Liver (tissue), 9 donors: Measurements from ENCODE around the gene RPA3. TPM values are rescaled to one million over a fixed set of nuclear protein-coding genes. Genes with fewer than 3 reads are reported as not detected.

Source experiments
- DNase-seq: peaks from one replicate; pipeline ENCODE4 v3.0.0-alpha.2; 2017; ENCODE audit warnings: low spot score
- H3K27ac ChIP-seq, 2 donors: one replicate each; pipeline ENCODE4 v1.7.0; 2013; ENCODE audit warnings: inconsistent platforms in 2 of 2, low read length in 2 of 2, control low read depth in 1 of 2, low read depth in 1 of 2, mild to moderate bottlenecking in 1 of 2
- H3K27me3 ChIP-seq, 4 donors: one replicate each; pipeline versions ENCODE4 v1.6.1 to v1.7.0; 2013; ENCODE audit warnings: low read length in 3 of 4, inconsistent platforms in 1 of 4, mild to moderate bottlenecking in 1 of 4, moderate library complexity in 1 of 4; ENCODE audit not compliant: control insufficient read depth in 4 of 4, insufficient read depth in 4 of 4
- H3K36me3 ChIP-seq, 4 donors: one replicate each; pipeline versions ENCODE4 v1.6.1 to v1.7.0; 2013; ENCODE audit warnings: low read length in 3 of 4, mild to moderate bottlenecking in 3 of 4, low read depth in 1 of 4, moderate library complexity in 1 of 4; ENCODE audit not compliant: control insufficient read depth in 4 of 4, insufficient read depth in 3 of 4
- H3K4me1 ChIP-seq, 4 donors: one replicate each; pipeline versions ENCODE4 v1.6.1 to v1.7.0; 2013; ENCODE audit warnings: low read length in 3 of 4, mild to moderate bottlenecking in 3 of 4, moderate library complexity in 1 of 4; ENCODE audit not compliant: control insufficient read depth in 4 of 4, insufficient read depth in 4 of 4
- H3K4me3 ChIP-seq, 3 donors: one replicate each; pipeline versions ENCODE4 v1.6.1 to v1.7.0; 2013; ENCODE audit warnings: low read length in 3 of 3, control low read depth in 1 of 3, low read depth in 1 of 3, mild to moderate bottlenecking in 1 of 3
- H3K9ac ChIP-seq, 2 donors: one replicate each; pipeline ENCODE4 v1.7.0; 2013; ENCODE audit warnings: low read length in 2 of 2, mild to moderate bottlenecking in 2 of 2, moderate library complexity in 2 of 2, control low read depth in 1 of 2, low read depth in 1 of 2
- H3K9me3 ChIP-seq, 4 donors: one replicate each; pipeline versions ENCODE4 v1.6.1 to v1.7.0; 2013; ENCODE audit warnings: low read length in 3 of 4; ENCODE audit not compliant: control insufficient read depth in 4 of 4
- ATF3 ChIP-seq: IDR thresholded peaks from 2 replicates; pipeline ENCODE4 v1.6.1; 2016; ENCODE audit warnings: antibody characterized with exemption
- CTCF ChIP-seq: fragments of 150-350 bp; IDR thresholded peaks from 2 replicates; pipeline ENCODE4 v1.5.1; 2017; ENCODE audit warnings: improper control_type of control experiment, low read depth, low read length; ENCODE audit not compliant: missing input control
- EGR1 ChIP-seq, 2 donors: IDR thresholded peaks; 2 replicates each; pipeline ENCODE4 v1.6.1; 2016 to 2018; ENCODE audit warnings: antibody characterized with exemption in 2 of 2, low read depth in 2 of 2
- GABPA ChIP-seq, 2 donors: IDR thresholded peaks in 1 of 2; conservative IDR thresholded peaks in 1 of 2; 2 replicates each; pipeline ENCODE4 v1.6.1; 2016; ENCODE audit warnings: antibody characterized with exemption in 2 of 2, mild to moderate bottlenecking in 1 of 2, moderate library complexity in 1 of 2
- HNF4G ChIP-seq: IDR thresholded peaks from 2 replicates; pipeline ENCODE4 v1.6.1; 2016; ENCODE audit warnings: antibody characterized with exemption
- NR2F2 ChIP-seq: IDR thresholded peaks from 2 replicates; pipeline ENCODE4 v1.6.1; 2016; ENCODE audit warnings: antibody characterized with exemption
- RAD21 ChIP-seq, 2 donors: IDR thresholded peaks; 2 replicates each; pipeline ENCODE4 v1.6.1; 2016; ENCODE audit warnings: antibody characterized with exemption in 2 of 2, mild to moderate bottlenecking in 2 of 2
- REST ChIP-seq: IDR thresholded peaks from 2 replicates; pipeline ENCODE4 v1.6.1; 2016; ENCODE audit warnings: antibody characterized with exemption, mild to moderate bottlenecking
- SP1 ChIP-seq: IDR thresholded peaks from 2 replicates; pipeline ENCODE4 v1.6.1; 2018; ENCODE audit warnings: antibody characterized with exemption, mild to moderate bottlenecking
- YY1 ChIP-seq: IDR thresholded peaks from 2 replicates; pipeline ENCODE4 v1.6.1; 2016; ENCODE audit warnings: antibody characterized with exemption, mild to moderate bottlenecking
- ZBTB33 ChIP-seq: IDR thresholded peaks from 2 replicates; pipeline ENCODE4 v1.6.1; 2016; ENCODE audit warnings: antibody characterized with exemption
- WGBS: extraction: QIAGEN DNeasy Blood & Tissue Kit; methylation state at CpG from one replicate; pipeline ENCODE4 v1.1.7; 2013; 5-methylcytosine and 5-hydroxymethylcytosine counted together
- polyA plus RNA-seq, 2 donors: library from polyadenylated mRNA; stranded (reverse) in 1 of 2; unstranded in 1 of 2; fragments of 200-250 nt in 1 of 2; fragments of >200 nt in 1 of 2; fragmentation: Nextera tagmentation in 1 of 2; extraction: Ambion mirVana in 1 of 2; gene quantifications; one replicate each; pipeline versions ENCODE4 v1.2.1 to v1.2.3, GENCODE V29; 2013 to 2015
- total RNA-seq, 2 donors: library from RNA; depleted of rRNA; stranded (reverse); fragments of >200 nt; gene quantifications; one replicate each; pipeline ENCODE4 v1.2.3, GENCODE V29; 2014
- donor health status: healthy.
- donor health status: healthy.
- donor health status: healthy.
- donor health status: healthy.
- donor health status: healthy.

Gene RPA3
- total and polyA plus RNA-seq, 4 donors, result 13.0 to 53.1 (median 18.6) TPM

- Histone ChIP-seq H3K9ac (no peak overlapping the region), H3K4me1 (no peaks in the 10 kb centered on the region), H3K9me3 (no peaks in the 10 kb centered on the region), H3K27me3 (no peaks in the 10 kb centered on the region), H3K4me3 (no peak overlapping the region), H3K36me3 (no peaks in the 10 kb centered on the region), H3K27ac (no peak overlapping the region)
- no peak for TF ChIP-seq ZBTB33
- TF ChIP-seq NR2F2, result peak; percentile 15
- no peak for TF ChIP-seq REST
- DNase-seq, result no peak
These were observed 13.3 kb upstream of the RPA3 start for GRCh38 chr7:7731732-7732131.

GRCh38 chr7:7720750-7721621 is 2.6 kb upstream of the RPA3 start:
- Histone ChIP-seq H3K4me1 (no peaks in the 10 kb centered on the region), H3K36me3 (no peaks in the 10 kb centered on the region), H3K27ac (no peak overlapping the region), H3K27me3 (no peaks in the 10 kb centered on the region), H3K9me3 (no peaks in the 10 kb centered on the region), H3K9ac (no peak overlapping the region), H3K4me3 (no peak overlapping the region)
- TF ChIP-seq RAD21 (IDR thresholded peaks at IDR 0.05) (no peak), HNF4G (no peak), EGR1 (IDR thresholded peaks at IDR 0.05; ENCODE audit: low read depth in 2 of 2) (no peak), ATF3 (no peak), ZBTB33 (no peak), NR2F2 (no peak), SP1 (no peak), CTCF (no peak), YY1 (no peak), GABPA (IDR thresholded peaks at IDR 0.05 in 1 of 2, conservative IDR thresholded peaks at IDR 0.05 in 1 of 2) (no peak)
- 95% methylated on average over 5 of the region's 5 CpGs for WGBS
- DNase-seq, result no peak
